ENCODE data around the gene KDM4B. TPM values are rescaled to one million over a fixed set of nuclear protein-coding genes. Genes with fewer than 3 reads are reported as not detected.
A peak's percentile ranks its signal among the peaks of the same experiment; 100 is the strongest.

Gene KDM4B
- total and polyA plus RNA-seq, 2 donors (not counting 1 experiment from before 2014, with no cell fraction given), result 6.4 to 14.4 TPM

DNA sequence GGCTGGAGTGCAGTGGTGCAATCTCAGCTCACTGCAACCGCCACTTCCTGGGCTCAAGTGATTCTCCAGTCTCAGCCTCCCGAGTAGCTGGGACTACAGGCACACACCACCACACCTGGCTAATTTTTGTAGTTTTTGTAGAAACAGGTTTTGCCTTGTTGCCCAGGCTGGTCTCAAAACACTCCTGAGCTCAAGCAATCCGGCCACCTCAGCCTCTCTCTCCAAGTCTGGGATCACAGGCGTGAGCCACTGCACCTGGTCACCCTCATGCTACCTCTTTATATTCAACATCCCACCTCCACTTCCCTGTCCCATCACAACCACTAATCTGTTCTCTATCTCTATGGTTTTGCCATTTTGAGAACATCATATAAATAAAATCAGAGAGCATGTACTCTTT lies 216.0 kb downstream of the KDM4B start:
- no peaks in the 10 kb centered on the region for H3K27me3 ChIP-seq (ENCODE audit: control insufficient read depth, insufficient read depth, low read length)
- no peaks in the 10 kb centered on the region for H3K9me3 ChIP-seq (ENCODE audit: control insufficient read depth, insufficient read depth, low read depth, low read length)
- no peak for DNase-seq (ENCODE audit: low read depth in 2 of 2)
- H3K4me3 ChIP-seq (replicated peaks in 1 of 4; ENCODE audit: control extremely low read depth in 1 of 4, insufficient read depth in 1 of 4, low read depth in 3 of 4, low read length in 4 of 4), result no peak overlapping the region
- H3K9ac ChIP-seq (ENCODE audit: insufficient read depth, low read length), result no peak overlapping the region
- H3K4me2 ChIP-seq (ENCODE audit: extremely low read depth, insufficient read depth, low read length), result no peak overlapping the region
- H3K36me3 ChIP-seq (ENCODE audit: control insufficient read depth, insufficient read depth, low read length), result no peaks in the 10 kb centered on the region
- H3K4me1 ChIP-seq (ENCODE audit: control insufficient read depth, extremely low read depth, insufficient read depth, low read length), result peaks cover 3% of the 10 kb centered on the region
- no peak overlapping the region for H3K27ac ChIP-seq (ENCODE audit: insufficient read depth, low read length)
- TF ChIP-seq EZH2 (IDR thresholded peaks at IDR 0.05; ENCODE audit: low read length, missing control alignments), result no peak
- TF ChIP-seq, protein P1, sequence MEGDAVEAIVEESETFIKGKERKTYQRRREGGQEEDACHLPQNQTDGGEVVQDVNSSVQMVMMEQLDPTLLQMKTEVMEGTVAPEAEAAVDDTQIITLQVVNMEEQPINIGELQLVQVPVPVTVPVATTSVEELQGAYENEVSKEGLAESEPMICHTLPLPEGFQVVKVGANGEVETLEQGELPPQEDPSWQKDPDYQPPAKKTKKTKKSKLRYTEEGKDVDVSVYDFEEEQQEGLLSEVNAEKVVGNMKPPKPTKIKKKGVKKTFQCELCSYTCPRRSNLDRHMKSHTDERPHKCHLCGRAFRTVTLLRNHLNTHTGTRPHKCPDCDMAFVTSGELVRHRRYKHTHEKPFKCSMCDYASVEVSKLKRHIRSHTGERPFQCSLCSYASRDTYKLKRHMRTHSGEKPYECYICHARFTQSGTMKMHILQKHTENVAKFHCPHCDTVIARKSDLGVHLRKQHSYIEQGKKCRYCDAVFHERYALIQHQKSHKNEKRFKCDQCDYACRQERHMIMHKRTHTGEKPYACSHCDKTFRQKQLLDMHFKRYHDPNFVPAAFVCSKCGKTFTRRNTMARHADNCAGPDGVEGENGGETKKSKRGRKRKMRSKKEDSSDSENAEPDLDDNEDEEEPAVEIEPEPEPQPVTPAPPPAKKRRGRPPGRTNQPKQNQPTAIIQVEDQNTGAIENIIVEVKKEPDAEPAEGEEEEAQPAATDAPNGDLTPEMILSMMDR (conservative IDR thresholded peaks at IDR 0.05 in 1 of 2, IDR thresholded peaks at IDR 0.05 in 1 of 2; ENCODE audit: low read depth in 1 of 2, low read length in 2 of 2), result no peak
- no peaks in the 10 kb centered on the region for H4K20me1 ChIP-seq (ENCODE audit: control insufficient read depth, extremely low read depth, insufficient read depth, low read length)
- H2AFZ ChIP-seq (ENCODE audit: low read length), result no peak overlapping the region
- H3K79me2 ChIP-seq (ENCODE audit: control insufficient read depth, insufficient read depth, low read length), result no peaks in the 10 kb centered on the region

DNA sequence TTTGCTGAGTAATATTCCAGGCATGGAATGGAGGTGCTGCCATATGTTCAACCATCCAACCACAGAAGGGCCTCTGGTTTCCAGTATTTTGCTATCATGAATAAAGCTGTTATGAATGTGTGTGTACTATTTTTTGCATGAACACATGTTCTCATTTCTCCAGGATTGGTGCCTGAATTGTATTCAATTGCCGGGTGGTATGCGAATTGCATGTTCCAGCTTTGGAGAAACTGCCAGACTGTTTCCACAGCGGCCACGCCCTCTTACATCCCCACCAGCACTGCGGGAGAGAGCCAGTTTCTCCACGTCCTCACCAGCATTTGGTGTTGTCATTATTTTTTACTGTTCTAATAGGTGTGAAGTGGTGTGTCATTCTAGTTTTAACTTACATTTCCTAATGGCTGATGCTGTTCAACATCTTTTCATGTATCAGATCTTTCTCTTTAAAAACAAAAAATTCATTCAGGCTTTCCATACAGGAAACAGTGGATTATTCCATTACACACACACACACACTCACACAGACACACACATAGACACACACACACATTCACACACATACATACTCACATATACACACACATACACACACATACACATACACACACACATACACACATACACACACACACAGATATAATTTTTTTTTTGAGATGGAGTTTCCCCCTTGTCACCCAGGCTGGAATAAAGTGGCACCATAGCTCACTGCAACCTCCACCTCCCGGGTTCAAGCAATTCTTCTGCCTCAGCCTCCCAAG lies 217.6 kb downstream of the KDM4B start:
- peak; percentile 67 to 73 for DNase-seq (ENCODE audit: low read depth in 2 of 2)
- TF ChIP-seq, protein P1 (conservative IDR thresholded peaks at IDR 0.05 in 1 of 2, IDR thresholded peaks at IDR 0.05 in 1 of 2; ENCODE audit: low read depth in 1 of 2, low read length in 2 of 2), result no peak
- TF ChIP-seq EZH2 (IDR thresholded peaks at IDR 0.05; ENCODE audit: low read length, missing control alignments), result no peak
- Histone ChIP-seq H3K79me2 (ENCODE audit: control insufficient read depth, insufficient read depth, low read length) (no peaks in the 10 kb centered on the region), H3K4me3 (replicated peaks in 1 of 4; ENCODE audit: control extremely low read depth in 1 of 4, insufficient read depth in 1 of 4, low read depth in 3 of 4, low read length in 4 of 4) (no peak overlapping the region), H3K27ac (ENCODE audit: insufficient read depth, low read length) (no peak overlapping the region), H3K4me2 (ENCODE audit: extremely low read depth, insufficient read depth, low read length) (peak overlapping the region; percentile 15), H3K36me3 (ENCODE audit: control insufficient read depth, insufficient read depth, low read length) (no peaks in the 10 kb centered on the region), H3K9me3 (ENCODE audit: control insufficient read depth, insufficient read depth, low read depth, low read length) (no peaks in the 10 kb centered on the region), H4K20me1 (ENCODE audit: control insufficient read depth, extremely low read depth, insufficient read depth, low read length) (no peaks in the 10 kb centered on the region), H3K27me3 (ENCODE audit: control insufficient read depth, insufficient read depth, low read length) (no peaks in the 10 kb centered on the region), H2AFZ (ENCODE audit: low read length) (no peak overlapping the region), H3K4me1 (ENCODE audit: control insufficient read depth, extremely low read depth, insufficient read depth, low read length) (peaks cover 3% of the 10 kb centered on the region), H3K9ac (ENCODE audit: insufficient read depth, low read length) (no peak overlapping the region)

DNA sequence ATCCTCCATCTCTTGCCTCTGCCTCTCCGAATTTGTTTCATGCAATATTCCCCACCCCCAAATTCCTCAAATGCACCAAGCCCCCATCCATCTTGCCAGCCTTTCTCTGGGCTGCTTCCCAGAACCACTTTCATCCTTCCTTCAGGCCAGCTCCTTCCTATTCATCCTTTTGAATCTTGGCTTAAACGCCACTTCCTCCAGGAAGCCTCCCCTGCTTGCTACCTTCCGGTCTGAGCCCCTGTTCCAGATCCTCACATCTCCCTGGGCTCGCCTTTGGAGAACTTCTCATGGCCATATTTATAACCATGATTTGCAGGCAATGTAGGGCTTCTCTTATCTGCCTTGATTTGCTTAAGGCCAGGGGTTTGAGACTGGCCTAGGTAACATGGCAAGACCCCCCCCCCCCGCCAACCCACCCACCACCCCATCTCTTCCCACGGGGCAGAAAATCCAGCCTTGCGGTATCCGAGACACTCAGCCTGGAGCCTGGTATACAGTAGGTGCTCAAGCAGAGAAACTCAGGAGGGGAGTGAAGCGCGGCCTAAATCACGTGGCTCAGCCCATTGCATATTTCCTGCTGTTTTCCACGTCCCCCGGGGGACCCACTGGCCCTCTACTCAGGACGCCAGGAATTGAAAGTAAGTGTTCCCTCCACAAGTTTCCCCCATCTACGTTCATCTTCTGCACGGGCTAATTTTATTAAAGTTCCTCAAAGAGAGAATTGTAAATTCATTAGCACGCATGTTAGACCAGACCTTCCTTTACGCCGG lies 219.8 kb downstream of the KDM4B start:
- no peaks in the 10 kb centered on the region for H4K20me1 ChIP-seq (ENCODE audit: control insufficient read depth, extremely low read depth, insufficient read depth, low read length)
- no peaks in the 10 kb centered on the region for H3K9me3 ChIP-seq (ENCODE audit: control insufficient read depth, insufficient read depth, low read depth, low read length)
- peak overlapping the region; percentile 14 for H2AFZ ChIP-seq (ENCODE audit: low read length)
- H3K36me3 ChIP-seq (ENCODE audit: control insufficient read depth, insufficient read depth, low read length), result no peaks in the 10 kb centered on the region
- no peak overlapping the region for H3K4me3 ChIP-seq (replicated peaks in 1 of 4; ENCODE audit: control extremely low read depth in 1 of 4, insufficient read depth in 1 of 4, low read depth in 3 of 4, low read length in 4 of 4)
- H3K4me1 ChIP-seq (ENCODE audit: control insufficient read depth, extremely low read depth, insufficient read depth, low read length), result peaks cover 3% of the 10 kb centered on the region
- no peaks in the 10 kb centered on the region for H3K79me2 ChIP-seq (ENCODE audit: control insufficient read depth, insufficient read depth, low read length)
- no peak overlapping the region for H3K9ac ChIP-seq (ENCODE audit: insufficient read depth, low read length)
- H3K27me3 ChIP-seq (ENCODE audit: control insufficient read depth, insufficient read depth, low read length), result no peaks in the 10 kb centered on the region
- no peak overlapping the region for H3K27ac ChIP-seq (ENCODE audit: insufficient read depth, low read length)
- DNase-seq (ENCODE audit: low read depth in 2 of 2), result no peak
- H3K4me2 ChIP-seq (ENCODE audit: extremely low read depth, insufficient read depth, low read length), result no peak overlapping the region
- TF ChIP-seq EZH2 (IDR thresholded peaks at IDR 0.05; ENCODE audit: low read length, missing control alignments), result no peak
- TF ChIP-seq, protein P1 (conservative IDR thresholded peaks at IDR 0.05 in 1 of 2, IDR thresholded peaks at IDR 0.05 in 1 of 2; ENCODE audit: low read depth in 1 of 2, low read length in 2 of 2), result no peak
